Activated CD4-positive, CD25-positive, alpha-beta regulatory T cell treated with anti-CD3 and anti-CD28 coated beads, Interleukin-2, amount 50 U/mL, for 72 hours (primary cell): Measurements from ENCODE around the gene CWC15.

ENCODE experiments used
- DNase-seq: peaks from one replicate; pipeline ENCODE4 v3.0.0; 2021

CWC15 gene

DNA sequence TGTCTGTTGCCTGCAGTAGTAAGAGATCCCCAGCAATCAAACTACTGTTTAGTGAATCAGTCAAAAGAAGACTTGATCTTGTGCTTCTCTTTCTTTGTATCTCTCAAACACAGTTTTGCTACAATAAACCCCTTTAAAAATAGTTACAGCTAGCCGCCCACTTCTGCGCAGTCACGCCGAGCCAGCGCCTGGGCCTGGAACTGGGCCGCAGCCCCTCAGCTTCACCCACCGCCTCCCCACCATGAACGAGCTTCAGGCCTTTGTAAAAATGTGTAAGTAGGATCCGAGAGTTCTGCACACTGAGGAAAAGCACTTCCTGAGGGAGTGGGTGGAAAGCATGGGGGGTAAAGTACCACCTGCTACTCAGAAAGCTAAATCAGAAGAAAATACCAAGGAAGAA, 60.5 kb downstream of the CWC15 start:
- no peak for DNase-seq
